HG03097 (cell line): ENCODE data around the gene PLSCR5.

Experiments
- ATAC-seq: cut with Tn5 transposase; IDR thresholded peaks from one replicate; pipeline ENCODE4 v1.9.1; 2021; ENCODE audit not compliant: unreplicated experiment, low FRiP score

The PLSCR5 gene

GRCh38 chr3:146546366-146546965, 58.7 kb downstream of the PLSCR5 start:
- ATAC-seq: no peak

- no peak for ATAC-seq
Measured at GRCh38 chr3:146544929-146545528, 60.1 kb downstream of the PLSCR5 start.

DNA sequence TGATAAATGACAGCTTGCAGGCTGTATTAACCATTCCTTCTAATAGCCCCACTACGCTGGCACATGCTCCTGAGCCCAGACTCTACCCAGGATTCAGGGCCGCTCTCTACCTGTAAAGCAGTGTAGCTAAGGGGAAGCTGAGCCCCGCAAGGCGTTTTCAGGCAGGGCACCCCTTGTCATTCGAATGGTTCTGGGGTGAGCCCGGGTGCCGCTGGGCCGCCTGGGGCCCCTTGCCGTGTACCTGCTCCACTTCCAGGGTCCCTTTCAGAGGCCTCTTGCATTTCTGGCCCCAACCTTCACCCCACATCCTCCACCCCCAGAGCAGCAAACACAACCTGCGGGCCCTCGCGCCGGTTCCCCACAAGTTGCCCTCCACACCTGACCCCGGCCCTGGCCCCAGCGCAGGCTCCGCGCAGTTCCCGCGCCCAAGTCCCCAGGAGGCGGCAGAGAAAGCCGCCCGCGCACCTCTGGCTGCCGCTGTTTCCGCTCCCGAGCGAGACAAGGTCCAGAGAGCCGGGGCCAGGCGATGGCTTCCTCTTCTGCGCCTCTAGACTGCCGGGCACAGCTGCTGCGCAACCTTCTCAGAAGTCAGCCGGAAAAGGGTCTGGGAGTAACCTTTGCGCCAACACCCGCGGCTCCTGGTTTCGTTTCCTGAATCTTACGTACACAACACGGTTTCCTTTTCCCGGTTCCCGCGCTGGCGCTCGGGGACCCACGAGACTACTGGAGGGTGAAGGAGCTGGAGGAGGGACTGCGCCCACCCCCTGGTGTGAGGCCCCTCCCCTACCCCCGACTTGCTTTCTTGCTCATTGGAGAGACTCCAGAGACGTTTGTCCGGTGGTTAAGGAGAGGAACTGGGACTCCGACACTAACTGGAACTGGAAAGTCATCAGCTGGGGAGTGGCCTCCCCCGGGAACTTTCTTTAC, 60.9 kb downstream of the PLSCR5 start, which contains the start of gene PLSCR1:
PLSCR1 (minus strand) TSS at position 606 of the 927 bp plus-strand sequence. CDS start 8,055 bp downstream, outside the sequence.
- ATAC-seq: peak; percentile 91

GRCh38 chr3:146543461-146544001, 61.6 kb downstream of the PLSCR5 start:
- ATAC-seq: peak; percentile 2

DNA sequence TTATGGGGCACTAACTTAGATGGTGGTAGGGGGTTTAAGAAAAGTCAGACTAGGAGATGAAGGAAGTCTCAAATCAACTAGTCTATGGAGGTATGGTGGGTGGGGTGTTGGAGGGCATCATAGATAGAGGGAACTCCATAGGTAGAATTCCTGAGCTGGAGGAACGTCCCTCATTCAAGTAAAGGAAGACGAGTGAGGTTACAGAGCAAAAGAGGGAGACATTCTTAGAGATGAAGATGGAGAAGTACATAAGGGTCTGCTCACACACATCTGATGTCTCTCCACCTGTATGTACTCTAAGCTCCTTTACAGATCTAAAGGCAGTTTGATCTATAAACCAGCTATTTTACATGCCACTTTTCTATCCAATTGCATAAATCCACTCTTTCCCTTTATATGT, 62.2 kb downstream of the PLSCR5 start:
- no peak for ATAC-seq

- no peak for ATAC-seq
Measured at GRCh38 chr3:146542179-146542578, 63.0 kb downstream of the PLSCR5 start.

DNA sequence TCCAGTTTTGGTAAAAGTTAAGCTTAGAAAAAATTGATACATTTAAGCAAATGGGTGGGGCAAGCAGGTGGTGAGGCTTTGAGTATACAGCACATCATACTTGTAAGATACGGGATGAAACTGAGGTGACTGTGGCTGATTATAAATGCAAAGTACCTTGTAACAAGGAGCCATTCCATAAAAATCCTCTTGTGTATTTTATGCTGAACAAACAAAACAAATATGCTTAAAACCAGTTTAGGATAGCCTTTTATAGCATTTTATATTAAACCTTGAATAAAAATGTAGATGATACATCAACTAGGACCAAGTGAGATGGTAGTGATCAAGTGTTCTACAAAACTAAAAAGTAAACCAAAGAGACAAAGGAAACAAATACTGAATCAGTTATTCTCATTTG, 64.2 kb downstream of the PLSCR5 start:
- no peak for ATAC-seq

DNA sequence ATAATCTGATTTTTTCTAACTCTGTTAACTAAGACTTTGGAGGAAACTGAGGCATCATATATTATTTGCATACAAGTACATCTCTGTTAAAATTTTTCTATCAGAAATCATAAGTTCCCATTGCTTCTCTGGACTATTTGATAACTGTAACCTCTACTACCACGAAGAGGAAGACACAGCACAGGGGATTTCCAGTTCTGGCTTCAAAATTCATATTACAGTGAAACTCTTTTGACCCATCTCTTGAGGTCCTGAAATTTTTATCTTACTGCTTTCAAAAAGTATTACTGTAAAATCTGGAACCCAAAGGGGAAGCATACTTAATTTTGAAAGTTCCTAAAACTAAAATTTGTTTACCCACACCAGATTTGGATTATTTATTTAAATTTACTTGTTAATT, 64.9 kb downstream of the PLSCR5 start:
- no peak for ATAC-seq

- ATAC-seq: no peak
Measured at GRCh38 chr3:146539315-146539714, 65.8 kb downstream of the PLSCR5 start.

DNA sequence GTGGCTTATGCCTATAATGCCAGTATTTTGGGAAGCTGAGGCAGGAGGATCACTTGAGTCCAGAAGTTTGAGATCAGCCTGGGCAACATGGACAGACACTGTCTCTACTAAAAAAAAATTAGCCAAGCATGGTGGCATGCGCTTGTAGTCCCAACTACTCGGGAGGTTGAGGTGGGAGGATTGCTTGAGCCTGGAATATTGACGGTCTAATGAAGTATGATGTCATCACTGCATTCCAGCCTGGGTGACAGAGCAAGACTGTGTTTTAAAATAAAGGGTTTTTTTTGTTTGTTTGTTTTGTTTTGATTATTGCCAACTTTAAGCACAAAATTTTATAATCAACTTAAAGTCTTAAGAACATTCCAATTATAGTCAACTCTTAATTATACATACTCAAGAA, 67.5 kb downstream of the PLSCR5 start:
- no peak for ATAC-seq

DNA sequence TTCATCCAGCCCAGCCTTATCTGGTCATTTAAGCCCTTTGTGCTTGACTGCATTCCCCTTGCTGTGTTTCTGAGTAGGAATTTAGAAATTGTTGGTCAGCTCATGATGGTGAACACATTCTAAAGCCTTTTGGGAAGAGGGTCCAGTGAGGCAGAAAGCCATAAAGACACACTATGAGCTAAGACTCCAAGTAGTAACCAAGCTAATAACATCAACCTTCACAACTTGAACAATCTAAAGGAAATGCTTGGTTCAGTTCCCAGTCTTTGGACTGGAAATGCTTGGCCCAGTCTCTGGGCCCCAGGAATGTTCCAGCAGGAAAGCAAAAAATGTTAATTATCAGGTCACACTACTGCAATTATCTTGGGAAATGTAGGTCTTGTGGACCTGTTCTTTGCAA, 68.5 kb downstream of the PLSCR5 start:
- ATAC-seq: no peak
